DOHH2 (cell line): ENCODE measurements around the gene LYPD6B.

Experiments
- H3F3A ChIP-seq: fragments of 200-600 bp; sonication (generic), shearing (Covaris generic); 2 replicates; pipeline ENCODE4 v1.6.0; 2016; ENCODE audit warnings: antibody characterized with exemption, mild to moderate bottlenecking; ENCODE audit not compliant: control insufficient read depth, insufficient read depth
- H3K27ac ChIP-seq: fragments of 200-600 bp; sonication (generic); 2 replicates; pipeline ENCODE4 v1.5.1; 2014; ENCODE audit warnings: low read depth, mild to moderate bottlenecking, low read length, moderate library complexity
- H3K27me3 ChIP-seq: fragments of 200-600 bp; sonication (generic); 2 replicates; pipeline ENCODE4 v1.6.1; 2014; ENCODE audit warnings: mild to moderate bottlenecking, low read length, mixed read lengths; ENCODE audit not compliant: control insufficient read depth
- H3K36me3 ChIP-seq: fragments of 200-600 bp; sonication (generic); 2 replicates; pipeline ENCODE4 v1.6.1; 2014; ENCODE audit warnings: mild to moderate bottlenecking, low read length, moderate library complexity, mixed read lengths; ENCODE audit not compliant: control insufficient read depth
- H3K4me1 ChIP-seq: fragments of 200-600 bp; sonication (generic); 2 replicates; pipeline ENCODE4 v1.6.1; 2014; ENCODE audit warnings: mild to moderate bottlenecking, low read length, mixed read lengths; ENCODE audit not compliant: control insufficient read depth
- H3K4me2 ChIP-seq: fragments of 200-600 bp; sonication (generic); 2 replicates; pipeline ENCODE4 v1.6.0; 2014; ENCODE audit warnings: mild to moderate bottlenecking, low read length, moderate library complexity
- H3K4me3 ChIP-seq: fragments of 200-600 bp; sonication (generic); 2 replicates; pipeline ENCODE4 v1.5.1; 2014; ENCODE audit warnings: mild to moderate bottlenecking, low read length, mixed read lengths
- H3K79me2 ChIP-seq: fragments of 200-600 bp; sonication (generic); 2 replicates; pipeline ENCODE4 v1.6.1; 2014; ENCODE audit warnings: mild to moderate bottlenecking, low read length, mixed read lengths; ENCODE audit not compliant: control insufficient read depth
- H3K9me2 ChIP-seq: fragments of 200-600 bp; sonication (generic); replicated peaks from 2 replicates; pipeline ENCODE4 v1.6.1; 2014; ENCODE audit warnings: mild to moderate bottlenecking, low read length, mixed read lengths; ENCODE audit not compliant: control insufficient read depth
- H3K9me3 ChIP-seq: fragments of 200-600 bp; sonication (generic); 2 replicates; pipeline ENCODE4 v1.6.1; 2014; ENCODE audit warnings: antibody characterized with exemption, low read length, mixed read lengths; ENCODE audit not compliant: control insufficient read depth, insufficient read depth
- H4K20me1 ChIP-seq: fragments of 200-600 bp; sonication (generic); 2 replicates; pipeline ENCODE4 v1.6.0; 2014; ENCODE audit warnings: low read depth, mild to moderate bottlenecking, antibody characterized with exemption, low read length, moderate library complexity; ENCODE audit not compliant: control insufficient read depth, insufficient read depth
- EZH2phosphoT487 ChIP-seq: fragments of 200-600 bp; sonication (generic); IDR thresholded peaks from 2 replicates; pipeline ENCODE4 v1.6.1; 2017; ENCODE audit warnings: borderline replicate concordance, mild to moderate bottlenecking, antibody characterized with exemption, low read length, moderate library complexity, mixed read lengths
- TF ChIP-seq, protein P1 (sequence below): fragments of 200-600 bp; sonication (generic); IDR thresholded peaks from one replicate; pipeline ENCODE4 v1.5.1; 2014; ENCODE audit warnings: antibody characterized with exemption, mild to moderate bottlenecking, low read depth, low read length; ENCODE audit not compliant: poor library complexity, severe bottlenecking

Gene LYPD6B

DNA sequence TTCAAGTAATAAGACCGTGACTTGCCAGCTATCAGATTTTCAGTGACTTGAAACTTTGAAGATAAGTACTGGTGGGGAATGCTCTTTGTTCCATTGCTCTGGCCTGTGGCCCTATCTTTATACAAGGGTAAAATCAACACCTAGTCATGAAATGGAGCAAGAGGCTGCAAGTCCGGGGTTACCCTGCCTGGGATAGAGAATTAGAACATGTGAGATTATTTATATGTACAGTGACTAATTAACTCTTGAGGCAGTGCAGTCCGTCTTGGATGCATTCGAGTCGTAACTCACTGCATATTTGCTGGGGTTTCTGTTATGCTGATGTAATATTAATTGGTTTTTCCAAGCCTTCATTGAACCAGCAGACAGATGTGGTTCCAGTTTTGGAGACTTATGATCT lies 186.0 kb downstream of the LYPD6B start:
- Histone ChIP-seq H3K9me2 (no peaks in the 10 kb centered on the region), H3K27me3 (no peaks in the 10 kb centered on the region), H3K27ac (no peak overlapping the region), H3K36me3 (no peaks in the 10 kb centered on the region), H3K4me2 (no peak overlapping the region), H3K4me1 (no peaks in the 10 kb centered on the region), H3F3A (no peaks in the 10 kb centered on the region), H3K9me3 (no peaks in the 10 kb centered on the region), H3K79me2 (no peaks in the 10 kb centered on the region), H3K4me3 (no peak overlapping the region), H4K20me1 (no peaks in the 10 kb centered on the region)
- TF ChIP-seq, protein P1, sequence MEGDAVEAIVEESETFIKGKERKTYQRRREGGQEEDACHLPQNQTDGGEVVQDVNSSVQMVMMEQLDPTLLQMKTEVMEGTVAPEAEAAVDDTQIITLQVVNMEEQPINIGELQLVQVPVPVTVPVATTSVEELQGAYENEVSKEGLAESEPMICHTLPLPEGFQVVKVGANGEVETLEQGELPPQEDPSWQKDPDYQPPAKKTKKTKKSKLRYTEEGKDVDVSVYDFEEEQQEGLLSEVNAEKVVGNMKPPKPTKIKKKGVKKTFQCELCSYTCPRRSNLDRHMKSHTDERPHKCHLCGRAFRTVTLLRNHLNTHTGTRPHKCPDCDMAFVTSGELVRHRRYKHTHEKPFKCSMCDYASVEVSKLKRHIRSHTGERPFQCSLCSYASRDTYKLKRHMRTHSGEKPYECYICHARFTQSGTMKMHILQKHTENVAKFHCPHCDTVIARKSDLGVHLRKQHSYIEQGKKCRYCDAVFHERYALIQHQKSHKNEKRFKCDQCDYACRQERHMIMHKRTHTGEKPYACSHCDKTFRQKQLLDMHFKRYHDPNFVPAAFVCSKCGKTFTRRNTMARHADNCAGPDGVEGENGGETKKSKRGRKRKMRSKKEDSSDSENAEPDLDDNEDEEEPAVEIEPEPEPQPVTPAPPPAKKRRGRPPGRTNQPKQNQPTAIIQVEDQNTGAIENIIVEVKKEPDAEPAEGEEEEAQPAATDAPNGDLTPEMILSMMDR: no peak
- no peak for TF ChIP-seq EZH2phosphoT487

DNA sequence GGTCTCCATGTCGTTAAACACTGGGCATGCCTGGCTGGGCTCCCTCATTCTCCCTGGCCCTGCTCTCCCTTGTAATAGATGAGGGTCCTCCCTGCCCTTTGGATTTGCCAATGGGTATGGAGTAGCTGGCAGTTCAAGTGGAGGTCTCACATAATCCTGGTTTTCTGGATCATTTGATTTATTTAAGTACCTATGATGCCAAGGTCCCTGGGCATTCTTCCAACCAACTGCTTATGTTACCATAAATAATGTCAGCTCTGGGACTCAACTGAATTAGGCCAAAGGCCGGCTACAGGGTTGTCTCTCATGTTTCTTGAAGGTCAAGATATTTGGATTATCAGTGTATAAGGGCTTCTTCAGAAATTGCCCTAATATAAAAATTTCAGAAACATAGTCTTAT lies 186.9 kb downstream of the LYPD6B start:
- H3K27me3 ChIP-seq: no peaks in the 10 kb centered on the region
- H3K27ac ChIP-seq: no peak overlapping the region
- H3K4me1 ChIP-seq: no peaks in the 10 kb centered on the region
- H3K4me3 ChIP-seq: no peak overlapping the region
- H3K4me2 ChIP-seq: no peak overlapping the region
- TF ChIP-seq EZH2phosphoT487: no peak
- TF ChIP-seq, protein P1: no peak
- H3K79me2 ChIP-seq: no peaks in the 10 kb centered on the region
- no peaks in the 10 kb centered on the region for H3K36me3 ChIP-seq
- no peaks in the 10 kb centered on the region for H3F3A ChIP-seq
- no peaks in the 10 kb centered on the region for H3K9me2 ChIP-seq
- no peaks in the 10 kb centered on the region for H3K9me3 ChIP-seq
- no peaks in the 10 kb centered on the region for H4K20me1 ChIP-seq

DNA sequence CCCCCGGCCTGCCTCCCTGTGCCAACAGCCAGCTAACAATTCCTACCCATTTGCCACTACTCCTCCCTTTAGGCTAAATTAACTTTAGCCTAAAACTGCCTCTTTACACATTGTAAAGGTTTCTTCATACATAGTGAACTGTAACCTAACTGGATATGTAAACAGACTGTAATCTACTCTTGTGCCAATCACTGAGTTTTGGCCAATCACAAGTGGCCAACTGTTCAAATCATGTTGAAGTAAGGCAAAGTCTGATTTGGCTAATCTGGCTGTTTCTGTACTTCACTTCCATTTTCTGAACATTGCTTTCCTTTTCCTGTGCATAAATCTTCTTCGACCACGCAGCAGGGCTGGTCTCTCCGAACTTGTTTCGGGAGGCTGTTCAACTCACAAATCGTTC lies 188.3 kb downstream of the LYPD6B start:
- Histone ChIP-seq H3K4me2 (no peak overlapping the region), H3K27ac (no peak overlapping the region), H3K4me3 (no peak overlapping the region), H3K27me3 (no peaks in the 10 kb centered on the region), H3K9me2 (no peaks in the 10 kb centered on the region), H3K9me3 (no peaks in the 10 kb centered on the region), H3K36me3 (no peaks in the 10 kb centered on the region), H4K20me1 (no peaks in the 10 kb centered on the region), H3K4me1 (no peaks in the 10 kb centered on the region), H3F3A (no peaks in the 10 kb centered on the region), H3K79me2 (no peaks in the 10 kb centered on the region)
- TF ChIP-seq EZH2phosphoT487: no peak
- TF ChIP-seq, protein P1: no peak
